HFFc6 (cell line): ENCODE results near the gene TPX2. TPM values are rescaled to one million over a fixed set of nuclear protein-coding genes. Genes with fewer than 3 reads are reported as not detected.

ENCODE experiments used
- DNase-seq: peaks from one replicate; pipeline ENCODE4 v3.0.0-alpha.2; 2018
- H3K27ac Mint-ChIP-seq: 2 replicates; pipeline ENCODE4 v1.8.0; 2020; ENCODE audit warnings: mild to moderate bottlenecking, mixed read lengths
- H3K27me3 Mint-ChIP-seq: 2 replicates; pipeline ENCODE4 v1.8.0; 2021; ENCODE audit warnings: mild to moderate bottlenecking, moderate library complexity, mixed read lengths; ENCODE audit not compliant: insufficient read depth
- H3K36me3 Mint-ChIP-seq: 2 replicates; pipeline ENCODE4 v1.8.0; 2021; ENCODE audit warnings: low read depth, mixed read lengths
- H3K4me1 Mint-ChIP-seq: 2 replicates; pipeline ENCODE4 v1.8.0; 2020; ENCODE audit warnings: low read depth, mixed read lengths
- H3K4me3 Mint-ChIP-seq: 2 replicates; pipeline ENCODE4 v1.8.0; 2020; ENCODE audit warnings: mild to moderate bottlenecking, moderate library complexity, mixed read lengths
- H3K9me3 Mint-ChIP-seq: 2 replicates; pipeline ENCODE4 v1.8.0; 2020; ENCODE audit warnings: mild to moderate bottlenecking, mixed read lengths
- total RNA-seq, 6 experiments: library from RNA; stranded (reverse); fragmentation: NEBNext Ultra II Directional; extraction: Animal tissue kit (Norgen Biotek cat#: 25700); gene quantifications; 2 replicates in 1 of 6; 3 replicates in 5 of 6; pipeline ENCODE4 v1.2.3, GENCODE V29; 2021
- TF ChIP-seq, protein P1 (sequence below): fragments of 200-600 bp; sonication (generic); IDR thresholded peaks from 2 replicates; pipeline ENCODE4 v1.5.0; 2021; ENCODE audit warnings: antibody characterized with exemption, mild to moderate bottlenecking

TPX2 gene
- total RNA-seq, 6 experiments from 2014 or later, result 51.0 to 117 (median 107) TPM

DNA sequence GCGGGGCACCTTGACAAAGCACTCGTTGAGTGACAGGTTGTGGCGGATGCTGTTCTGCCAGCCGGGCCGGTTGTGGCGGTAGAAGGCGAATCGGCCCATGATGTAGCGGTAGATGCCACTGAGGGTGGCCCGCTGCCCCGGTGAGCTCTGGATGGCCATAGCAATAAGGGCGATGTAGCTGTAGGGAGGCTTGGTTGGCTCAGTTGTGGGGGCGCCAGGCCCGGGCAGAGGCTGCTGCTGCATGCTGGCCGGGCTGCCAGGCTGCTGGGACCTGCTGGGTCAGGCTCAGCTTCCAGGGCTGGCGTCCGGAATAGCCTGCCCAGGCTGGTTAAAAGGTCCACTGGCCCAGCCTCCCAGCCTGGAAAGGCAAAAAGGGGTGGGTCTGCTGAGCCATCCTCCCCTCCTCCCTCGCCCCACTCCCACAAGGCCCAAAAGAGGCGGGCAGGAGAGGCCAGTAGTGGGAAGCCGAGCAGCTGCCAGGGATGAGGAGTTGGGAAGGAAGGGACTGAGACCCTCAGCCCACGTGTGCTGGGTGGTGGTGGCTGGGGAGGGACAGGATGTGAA is 106.3 kb downstream of the TPX2 start, which contains the start of gene FOXS1:
Gene FOXS1 (minus strand): TSS at position 305 of the 564 bp plus-strand sequence. CDS start 62 bp downstream, at position 243.
- Mint-ChIP-seq H3K9me3 (no peaks in the 10 kb centered on the region), H3K4me3 (no peak within 1 kb of the TSS), H3K27me3 (peaks cover 14% of the 10 kb centered on the region), H3K27ac (no peak within 1 kb of the TSS), H3K36me3 (no peaks in the 10 kb centered on the region), H3K4me1 (peaks cover 34% of the 10 kb centered on the region)
- TF ChIP-seq, protein P1, sequence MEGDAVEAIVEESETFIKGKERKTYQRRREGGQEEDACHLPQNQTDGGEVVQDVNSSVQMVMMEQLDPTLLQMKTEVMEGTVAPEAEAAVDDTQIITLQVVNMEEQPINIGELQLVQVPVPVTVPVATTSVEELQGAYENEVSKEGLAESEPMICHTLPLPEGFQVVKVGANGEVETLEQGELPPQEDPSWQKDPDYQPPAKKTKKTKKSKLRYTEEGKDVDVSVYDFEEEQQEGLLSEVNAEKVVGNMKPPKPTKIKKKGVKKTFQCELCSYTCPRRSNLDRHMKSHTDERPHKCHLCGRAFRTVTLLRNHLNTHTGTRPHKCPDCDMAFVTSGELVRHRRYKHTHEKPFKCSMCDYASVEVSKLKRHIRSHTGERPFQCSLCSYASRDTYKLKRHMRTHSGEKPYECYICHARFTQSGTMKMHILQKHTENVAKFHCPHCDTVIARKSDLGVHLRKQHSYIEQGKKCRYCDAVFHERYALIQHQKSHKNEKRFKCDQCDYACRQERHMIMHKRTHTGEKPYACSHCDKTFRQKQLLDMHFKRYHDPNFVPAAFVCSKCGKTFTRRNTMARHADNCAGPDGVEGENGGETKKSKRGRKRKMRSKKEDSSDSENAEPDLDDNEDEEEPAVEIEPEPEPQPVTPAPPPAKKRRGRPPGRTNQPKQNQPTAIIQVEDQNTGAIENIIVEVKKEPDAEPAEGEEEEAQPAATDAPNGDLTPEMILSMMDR, result no peak
- DNase-seq, result no peak

DNA sequence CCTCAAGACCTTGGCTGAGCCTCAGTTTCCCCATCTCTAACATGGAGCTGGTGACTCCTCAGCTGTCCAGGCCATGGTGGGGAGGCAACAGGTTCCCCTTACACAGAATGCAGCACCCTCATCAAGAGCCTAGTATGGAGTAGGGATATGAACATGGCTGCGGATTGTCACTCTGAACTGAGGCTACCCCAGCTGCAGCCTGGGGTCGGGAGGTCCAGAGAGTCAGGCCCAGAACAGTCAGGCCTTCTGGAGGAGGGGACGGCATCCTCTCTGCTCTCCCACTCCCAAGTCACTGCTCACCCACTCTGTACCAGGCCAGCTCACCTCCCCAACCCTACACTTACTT is 107.7 kb downstream of the TPX2 start:
- no peak for DNase-seq
- H3K36me3 Mint-ChIP-seq, result no peaks in the 10 kb centered on the region
- no peaks in the 10 kb centered on the region for H3K9me3 Mint-ChIP-seq
- H3K27me3 Mint-ChIP-seq, result peaks cover 20% of the 10 kb centered on the region
- H3K4me1 Mint-ChIP-seq, result peaks cover 20% of the 10 kb centered on the region
- no peak overlapping the region for H3K27ac Mint-ChIP-seq
- TF ChIP-seq, protein P1, result peak; percentile 63
- no peak overlapping the region for H3K4me3 Mint-ChIP-seq

DNA sequence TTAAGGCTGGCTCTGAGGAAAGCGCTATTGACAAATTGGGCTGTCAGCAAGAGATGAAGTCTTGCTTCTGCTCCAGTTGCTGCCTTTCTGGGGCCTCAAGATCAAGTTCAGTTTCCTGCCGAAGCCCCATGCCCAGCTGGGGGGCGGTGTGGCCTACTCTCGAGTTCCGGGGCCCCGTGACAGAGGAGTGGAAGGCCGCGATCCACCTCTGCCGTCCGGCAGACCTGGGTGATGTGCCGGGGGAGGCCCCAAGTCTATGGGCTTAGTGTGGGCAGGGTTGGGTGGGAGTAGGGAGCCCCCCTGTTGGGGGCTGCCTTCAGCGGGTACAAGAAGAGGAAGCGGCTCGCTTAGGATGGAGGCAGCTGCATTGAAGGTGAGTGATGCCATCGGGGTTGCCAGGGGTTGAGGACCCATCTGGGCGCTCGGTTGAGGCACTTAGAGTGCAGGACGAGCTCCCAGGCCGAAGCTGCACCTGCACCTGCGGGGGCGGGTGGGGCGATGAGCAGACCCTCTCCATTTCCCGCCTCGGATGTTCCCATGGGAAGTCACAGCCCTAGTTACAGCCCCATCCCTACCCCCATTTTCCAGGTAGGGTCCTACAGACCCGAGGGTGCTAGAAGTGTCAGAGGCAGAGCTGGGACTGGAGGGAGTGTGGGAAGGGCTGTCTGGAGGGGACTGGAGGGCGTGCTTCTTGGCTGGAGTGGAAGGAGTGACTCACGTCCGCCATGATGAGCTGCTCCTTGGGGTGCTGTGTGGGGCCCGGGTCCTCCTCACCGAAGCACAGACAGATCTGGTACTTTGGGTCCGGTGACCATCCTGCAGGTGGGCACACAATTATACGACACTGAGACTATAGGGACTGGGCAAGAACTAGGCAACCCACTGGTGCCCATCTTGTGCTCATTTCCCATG is 109.3 kb downstream of the TPX2 start:
- Mint-ChIP-seq H3K9me3 (no peaks in the 10 kb centered on the region), H3K4me1 (peaks cover 4% of the 10 kb centered on the region), H3K27ac (no peak overlapping the region), H3K27me3 (peaks cover 21% of the 10 kb centered on the region), H3K36me3 (no peaks in the 10 kb centered on the region), H3K4me3 (no peak overlapping the region)
- DNase-seq, result no peak
- TF ChIP-seq, protein P1, result no peak

DNA sequence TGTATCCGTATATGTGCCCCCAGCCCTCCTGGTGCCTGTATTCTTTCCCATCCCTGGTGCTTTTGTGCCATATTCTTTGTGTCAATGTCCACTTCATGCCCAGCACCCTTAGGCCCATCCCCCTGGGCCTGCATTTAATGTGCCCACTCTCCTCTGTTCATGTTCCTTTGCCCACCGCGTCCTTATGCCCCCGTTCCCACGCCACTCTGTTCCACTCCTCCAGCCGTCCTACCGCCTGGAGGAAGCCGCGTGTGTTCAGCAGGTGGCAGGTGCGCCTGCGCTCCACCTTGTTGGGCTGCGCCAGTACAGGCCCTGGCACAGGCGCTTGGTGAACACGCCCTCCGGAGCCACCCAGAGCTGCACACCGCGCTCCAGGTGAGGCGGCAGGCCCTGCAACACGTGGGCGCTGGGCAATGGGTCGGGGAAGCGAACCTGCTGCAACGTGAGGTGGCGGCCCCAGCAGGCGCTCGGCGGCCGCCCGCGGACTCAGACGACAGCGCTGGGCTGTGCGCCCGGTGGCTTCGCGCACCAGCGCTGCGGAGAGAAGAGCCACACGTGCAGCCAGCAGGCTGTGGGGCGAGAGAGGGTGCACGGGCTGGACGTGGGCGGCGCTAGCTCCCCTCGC is 110.3 kb downstream of the TPX2 start:
- H3K9me3 Mint-ChIP-seq, result no peaks in the 10 kb centered on the region
- no peak overlapping the region for H3K4me3 Mint-ChIP-seq
- H3K4me1 Mint-ChIP-seq, result no peaks in the 10 kb centered on the region
- no peak for DNase-seq
- H3K36me3 Mint-ChIP-seq, result no peaks in the 10 kb centered on the region
- H3K27me3 Mint-ChIP-seq, result peaks cover 21% of the 10 kb centered on the region
- TF ChIP-seq, protein P1, result no peak
- H3K27ac Mint-ChIP-seq, result no peak overlapping the region

Other genes starting within 250 kb of the TPX2 start
- gene HM13, start 224.8 kb upstream of the TPX2 start, total RNA-seq, result 100 to 1,000 TPM; 265 to 332 (median 284) TPM
- gene ID1, start 134.0 kb upstream of the TPX2 start, total RNA-seq, result 100 to 1,000 TPM; 397 to 487 (median 452) TPM
- not detected for gene COX4I2, start 101.4 kb upstream of the TPX2 start, total RNA-seq
- gene BCL2L1, start 16.4 kb upstream of the TPX2 start, total RNA-seq, result 100 to 1,000 TPM; 111 to 122 (median 117) TPM
- gene MYLK2, start 80.1 kb downstream of the TPX2 start, total RNA-seq, result under 1 TPM; 0.07 to 0.30 (median 0.16) TPM
- gene FOXS1, start 106.3 kb downstream of the TPX2 start, total RNA-seq, result not detected
- gene DUSP15, start 131.2 kb downstream of the TPX2 start, total RNA-seq, result not detected
- not detected for gene TTLL9, start 131.3 kb downstream of the TPX2 start, total RNA-seq
- 10 to 100 TPM; 12.2 to 17.1 (median 13.1) TPM for gene PDRG1, start 212.8 kb downstream of the TPX2 start, total RNA-seq
- gene XKR7, start 228.9 kb downstream of the TPX2 start, total RNA-seq, result not detected